Endothelial cell of umbilical vein (primary cell): ENCODE measurements around the gene SNIP1. TPM values are rescaled to one million over a fixed set of nuclear protein-coding genes. Genes with fewer than 3 reads are reported as not detected.
A peak's percentile ranks its signal among the peaks of the same experiment; 100 is the strongest.

ENCODE experiments used
- BruUV-seq: library from RNA; stranded (reverse); fragments of 400-500 nt; replicated peaks from 2 replicates; lab custom pipeline; 2021; lab: Mats Ljungman, UMichigan
- CTCF ChIA-PET: fragments of 300-600, 350-600 bp; sonication (Branson Sonifier 250); formaldehyde crosslinking; loops from one replicate; lab custom pipeline; 2021; ENCODE audit warnings: antibody characterized with exemption, inconsistent platforms; lab: Charles Lee
- POLR2A ChIA-PET: fragments of 300-600, 350-600 bp; sonication (Branson Sonifier 250); formaldehyde crosslinking; loops from one replicate; lab custom pipeline; 2021; ENCODE audit warnings: antibody characterized with exemption, inconsistent platforms; lab: Charles Lee
- DNase-seq: peaks from one replicate; pipeline ENCODE4 v3.0.0-alpha.2; 2011; ENCODE audit warnings: low read depth, low spot score
- FAIRE-seq: peaks from 2 replicates; lab custom pipeline; 2011; peaks lifted over from hg19 to GRCh38; lab: Jason Lieb, UNC
- H2AFZ ChIP-seq: 2 replicates; pipeline ENCODE4 v1.6.0; 2012; ENCODE audit warnings: low read depth, low read length, control low read depth, inconsistent platforms
- H3K27ac ChIP-seq: 2 replicates; pipeline ENCODE4 v1.5.1; 2011; ENCODE audit warnings: low read depth, mild to moderate bottlenecking, control low read depth, low read length, moderate library complexity; ENCODE audit not compliant: insufficient read depth
- H3K27me3 ChIP-seq, 2 experiments: 2 replicates each; pipeline versions ENCODE4 v1.6.0 to v1.6.1; 2011; ENCODE audit warnings: low read length in 2 of 2, mixed read lengths in 1 of 2; ENCODE audit not compliant: control insufficient read depth in 2 of 2, insufficient read depth in 2 of 2
- H3K36me3 ChIP-seq, 2 experiments: 2 replicates in 1 of 2; 3 replicates in 1 of 2; pipeline ENCODE4 v1.5.1; 2011; ENCODE audit warnings: low read length in 2 of 2, mild to moderate bottlenecking in 1 of 2, moderate library complexity in 1 of 2; ENCODE audit not compliant: control insufficient read depth in 2 of 2, insufficient read depth in 2 of 2; ENCODE audit errors: extremely low read depth in 1 of 2
- H3K4me1 ChIP-seq: 3 replicates; pipeline ENCODE4 v1.5.1; 2011; ENCODE audit warnings: mild to moderate bottlenecking, low read length; ENCODE audit not compliant: control insufficient read depth, insufficient read depth; ENCODE audit errors: extremely low read depth
- H3K4me2 ChIP-seq: 2 replicates; pipeline ENCODE4 v1.6.1; 2011; ENCODE audit warnings: low read length, control low read depth, mixed read lengths; ENCODE audit not compliant: insufficient read depth
- H3K4me3 ChIP-seq, 3 experiments: fragments of 200-600 bp in 1 of 3; sonication (generic), shearing (Covaris generic) in 1 of 3; replicated peaks in 1 of 3; 2 replicates each; pipeline ENCODE4 v1.5.1; 2011 to 2016; ENCODE audit warnings: control low read depth in 3 of 3, low read length in 3 of 3, mild to moderate bottlenecking in 2 of 3, inconsistent platforms in 1 of 3, low read depth in 1 of 3, moderate library complexity in 1 of 3; ENCODE audit not compliant: insufficient read depth in 1 of 3
- H3K79me2 ChIP-seq: 2 replicates; pipeline ENCODE4 v1.6.0; 2012; ENCODE audit warnings: low read length, inconsistent platforms; ENCODE audit not compliant: control insufficient read depth, insufficient read depth
- H3K9ac ChIP-seq: replicated peaks from 2 replicates; pipeline ENCODE3; 2011; ENCODE audit warnings: low read length, control low read depth; ENCODE audit not compliant: insufficient read depth; ENCODE audit errors: extremely low read depth
- H3K9me1 ChIP-seq: replicated peaks from 3 replicates; pipeline ENCODE4 v1.6.0; 2011; ENCODE audit warnings: mild to moderate bottlenecking, low read length; ENCODE audit not compliant: control insufficient read depth, insufficient read depth; ENCODE audit errors: extremely low read depth
- H3K9me3 ChIP-seq: replicated peaks from 2 replicates; pipeline ENCODE4 v1.5.1; 2012; ENCODE audit warnings: low read length, inconsistent platforms; ENCODE audit not compliant: control insufficient read depth, insufficient read depth
- H4K20me1 ChIP-seq: replicated peaks from 2 replicates; pipeline ENCODE3; 2011; ENCODE audit warnings: mild to moderate bottlenecking, low read length; ENCODE audit not compliant: control insufficient read depth, insufficient read depth; ENCODE audit errors: extremely low read depth
- CTCF ChIP-seq, 2 donors: IDR thresholded peaks; 1 replicate in 1 of 2; 2 replicates in 1 of 2; pipeline ENCODE4 v1.5.1; 2011; ENCODE audit warnings: low read length in 2 of 2, mild to moderate bottlenecking in 2 of 2, moderate library complexity in 2 of 2, control low read depth in 1 of 2, inconsistent platforms in 1 of 2, low read depth in 1 of 2; ENCODE audit not compliant: insufficient read depth in 1 of 2; ENCODE audit errors: extremely low read depth in 1 of 2
- EZH2 ChIP-seq: IDR thresholded peaks from 2 replicates; pipeline ENCODE4 v1.6.1; 2012; ENCODE audit warnings: borderline replicate concordance, low read depth, mild to moderate bottlenecking, moderate library complexity, low read length, inconsistent platforms; ENCODE audit not compliant: severe bottlenecking
- FOS ChIP-seq: IDR thresholded peaks from 2 replicates; pipeline ENCODE4 v1.6.1; 2011; ENCODE audit warnings: mild to moderate bottlenecking, low read length, moderate library complexity, borderline replicate concordance; ENCODE audit not compliant: insufficient read depth
- GATA2 ChIP-seq: IDR thresholded peaks from 2 replicates; pipeline ENCODE4 v1.7.0; 2011; ENCODE audit warnings: low read depth, mild to moderate bottlenecking, moderate library complexity, mixed read lengths, low read length; ENCODE audit not compliant: insufficient read length, insufficient read depth
- JUN ChIP-seq: IDR thresholded peaks from 2 replicates; pipeline ENCODE4 v1.6.1; 2011; ENCODE audit warnings: borderline replicate concordance, low read depth; ENCODE audit not compliant: insufficient read length, insufficient read depth
- MAX ChIP-seq: IDR thresholded peaks from 2 replicates; pipeline ENCODE4 v1.6.1; 2011; ENCODE audit not compliant: insufficient read depth, insufficient read length
- MYC ChIP-seq: IDR thresholded peaks from one replicate; pipeline ENCODE4 v1.6.1; 2011; ENCODE audit warnings: mild to moderate bottlenecking, low read depth, low read length
- POLR2A ChIP-seq: IDR thresholded peaks from 2 replicates; pipeline ENCODE4 v1.6.1; 2012; ENCODE audit warnings: low read depth, mild to moderate bottlenecking, control low read depth, low read length
- POLR2AphosphoS5 ChIP-seq: IDR thresholded peaks from 2 replicates; pipeline ENCODE4 v1.6.1; 2012; ENCODE audit warnings: low read depth, mild to moderate bottlenecking, control low read depth, low read length, moderate library complexity; ENCODE audit not compliant: insufficient read depth
- dilution Hi-C: fragments of 300-500 bp; cut with MboI; formaldehyde crosslinking; loops from one replicate; pipeline ENCODE4 v1.15.0; 2019; ENCODE audit warnings: low sequenced_read_pairs; ENCODE audit not compliant: extremely low pct_ligation_motif_present
- intact Hi-C: fragments of 100-400 bp; cut with micrococcal nuclease; formaldehyde crosslinking; loops from one replicate; pipeline ENCODE4 v1.10.0; 2022
- polyA plus RNA-seq, 4 experiments: library from polyadenylated mRNA; depleted of rRNA in 3 of 4; stranded (reverse) in 3 of 4; unstranded in 1 of 4; fragments of >200 nt; gene quantifications; 2 replicates each; pipeline versions ENCODE4 v1.2.1 to v1.2.3, GENCODE V29; 2011 to 2012; ENCODE audit warnings: missing spikeins in 1 of 4
- total RNA-seq: library from RNA; stranded (reverse); gene quantifications from 2 replicates; pipeline ENCODE4 v1.2.3, GENCODE V29; 2021

SNIP1 gene
- total and polyA plus RNA-seq, 2 donors (not counting 3 experiments of a cell fraction or from before 2014, with no cell fraction given) = 3.7 to 18.4 TPM

- TSS peak; percentile 24 for BruUV-seq
- intact Hi-C loops = no loop called here
Observed at GRCh38 chr1:37493336-37494098, 60.6 kb downstream of the SNIP1 start.

More at GRCh38 chr1:37493336-37494098, 60.6 kb downstream of the SNIP1 start:
- H4K20me1 ChIP-seq = no peaks in the 10 kb centered on the region
- no peak overlapping the region for H3K4me2 ChIP-seq
- peak; percentile 70 for FAIRE-seq
- no peaks in the 10 kb centered on the region for H3K27me3 ChIP-seq
- H2AFZ ChIP-seq = no peak overlapping the region
- no peak for TF ChIP-seq GATA2
- TF ChIP-seq FOS = no peak
- no peak for TF ChIP-seq EZH2
- TF ChIP-seq CTCF (IDR thresholded peaks at IDR 0.05; ENCODE audit: extremely low read depth in 1 of 2, insufficient read depth in 1 of 2, low read depth in 1 of 2, low read length in 2 of 2) = no peak
- no peak for TF ChIP-seq POLR2A
- TF ChIP-seq JUN = no peak
- TF ChIP-seq MAX = no peak
- TF ChIP-seq MYC = no peak
- TF ChIP-seq POLR2AphosphoS5 = no peak
- H3K9me1 ChIP-seq = no peaks in the 10 kb centered on the region
- dilution Hi-C loops = no loop called here
- H3K4me1 ChIP-seq = no peaks in the 10 kb centered on the region
- no peak overlapping the region for H3K4me3 ChIP-seq
- no peak for DNase-seq
- ChIA-PET POLR2A (no interaction called here), CTCF (no interaction called here)
- H3K9ac ChIP-seq = no peak overlapping the region
- no peaks in the 10 kb centered on the region for H3K9me3 ChIP-seq
- H3K36me3 ChIP-seq = peaks cover 10 to 13% of the 10 kb centered on the region in 2 experiments
- no peak overlapping the region for H3K27ac ChIP-seq
- peaks cover 7% of the 10 kb centered on the region for H3K79me2 ChIP-seq
